HG02852 (cell line): ENCODE results near the gene OR1J2.
A peak's percentile ranks its signal among the peaks of the same experiment; 100 is the strongest.
"Not testable (repeated sequence)": the region's sequence is repeated elsewhere in the genome, so short reads cannot be mapped to it uniquely, and the experiment has no call there.

Experiments
- ATAC-seq: cut with Tn5 transposase; IDR thresholded peaks from one replicate; pipeline ENCODE4 v1.9.1; 2021; ENCODE audit warnings: mild to moderate bottlenecking, moderate library complexity; ENCODE audit not compliant: unreplicated experiment

OR1J2 gene

GRCh38 chr9:122510502-122510901 lies at the start of gene OR1J2:
Gene OR1J2, plus strand, starts transcription at chr9:122510802. Its CDS starts 0 bp downstream, at chr9:122510802.
- no peak for ATAC-seq

- ATAC-seq: peak; percentile 59
These were observed 46.6 kb upstream of the OR1J2 start for GRCh38 chr9:122463828-122464632.

- ATAC-seq: peak; percentile 76
These were observed 45.7 kb upstream of the OR1J2 start for GRCh38 chr9:122464633-122465567.

GRCh38 chr9:122466456-122466855 lies 44.1 kb upstream of the OR1J2 start:
- no peak for ATAC-seq

GRCh38 chr9:122468735-122469134 lies 41.9 kb upstream of the OR1J2 start:
- no peak for ATAC-seq

GRCh38 chr9:122474561-122474960 lies 36.0 kb upstream of the OR1J2 start:
- no peak for ATAC-seq

GRCh38 chr9:122475717-122476116 lies 34.9 kb upstream of the OR1J2 start:
- no peak for ATAC-seq

- no peak for ATAC-seq
These were observed 33.3 kb upstream of the OR1J2 start for GRCh38 chr9:122477346-122477745.

- ATAC-seq: no peak
These were observed 32.8 kb upstream of the OR1J2 start, which contains the start of gene OR1J1 for GRCh38 chr9:122477826-122478225. Gene OR1J1, minus strand, starts transcription at chr9:122477926. Its CDS starts 0 bp downstream, at chr9:122477926.

- no peak for ATAC-seq
These were observed 31.5 kb upstream of the OR1J2 start for GRCh38 chr9:122479062-122479461.

GRCh38 chr9:122498883-122499288 lies 11.7 kb upstream of the OR1J2 start:
- ATAC-seq: no peak

GRCh38 chr9:122506964-122507363 lies 3.6 kb upstream of the OR1J2 start:
- no peak for ATAC-seq

GRCh38 chr9:122518226-122518625 lies 7.6 kb downstream of the OR1J2 start:
- no peak for ATAC-seq

- no peak for ATAC-seq
These were observed 8.2 kb downstream of the OR1J2 start, which contains the start of gene OR1J4 for GRCh38 chr9:122518841-122519240. Gene OR1J4, plus strand, starts transcription at chr9:122519141. Its CDS starts 0 bp downstream, at chr9:122519141.

- ATAC-seq: no peak
These were observed 8.8 kb downstream of the OR1J2 start for GRCh38 chr9:122519376-122519775.

GRCh38 chr9:122526602-122527001 lies 16.0 kb downstream of the OR1J2 start:
- ATAC-seq: no peak

GRCh38 chr9:122527193-122527592 lies 16.6 kb downstream of the OR1J2 start, which contains the start of gene OR1N1:
Gene OR1N1, minus strand, starts transcription at chr9:122527293. Its CDS starts 0 bp downstream, at chr9:122527293.
- ATAC-seq: no peak

- ATAC-seq: not testable (repeated sequence)
These were observed 20.6 kb downstream of the OR1J2 start for GRCh38 chr9:122531157-122531556.

- no peak for ATAC-seq
These were observed 25.5 kb downstream of the OR1J2 start for GRCh38 chr9:122536134-122536533.

- not testable (repeated sequence) for ATAC-seq
These were observed 26.5 kb downstream of the OR1J2 start for GRCh38 chr9:122537066-122537465.

- no peak for ATAC-seq
These were observed 28.2 kb downstream of the OR1J2 start for GRCh38 chr9:122538757-122539156.
